MM.1S (cell line): ENCODE data around the gene MORN4.

ENCODE experiments used
- DNase-seq: peaks from one replicate; pipeline ENCODE4 v3.0.0-alpha.2; 2015
- H2AFZ ChIP-seq: fragments of 300-600 bp; sonication (generic); 2 replicates; pipeline ENCODE4 v1.6.0; 2016; ENCODE audit warnings: antibody characterized with exemption, low read length
- H3F3A ChIP-seq: fragments of 300-600 bp; sonication (generic); 2 replicates; pipeline ENCODE4 v1.6.1; 2016; ENCODE audit warnings: mild to moderate bottlenecking, antibody characterized with exemption, low read length, moderate library complexity, mixed read lengths; ENCODE audit not compliant: insufficient read depth
- H3K27ac ChIP-seq: fragments of 300-600 bp; sonication (generic); 2 replicates; pipeline ENCODE4 v1.5.1; 2016; ENCODE audit warnings: mild to moderate bottlenecking, low read length
- H3K27me3 ChIP-seq: fragments of 300-600 bp; sonication (generic); replicated peaks from 2 replicates; pipeline ENCODE4 v1.6.0; 2016; ENCODE audit warnings: low read length; ENCODE audit not compliant: insufficient read depth
- H3K36me3 ChIP-seq: fragments of 300-600 bp; sonication (generic); replicated peaks from 2 replicates; pipeline ENCODE4 v1.6.1; 2016; ENCODE audit warnings: mild to moderate bottlenecking, low read length, mixed read lengths; ENCODE audit not compliant: insufficient read depth
- H3K4me1 ChIP-seq: fragments of 300-600 bp; sonication (generic); 2 replicates; pipeline ENCODE4 v1.6.1; 2016; ENCODE audit warnings: low read length, mixed read lengths
- H3K4me2 ChIP-seq: fragments of 300-600 bp; sonication (generic); 2 replicates; pipeline ENCODE4 v1.6.0; 2016; ENCODE audit warnings: low read depth, low read length
- H3K4me3 ChIP-seq: fragments of 300-600 bp; sonication (generic); 2 replicates; pipeline ENCODE4 v1.5.1; 2016; ENCODE audit warnings: low read length, mixed read lengths
- H3K79me2 ChIP-seq: fragments of 300-600 bp; sonication (generic); 2 replicates; pipeline ENCODE4 v1.6.1; 2016; ENCODE audit warnings: mixed run types, low read length, mixed read lengths
- H3K9ac ChIP-seq: fragments of 300-600 bp; sonication (generic); 2 replicates; pipeline ENCODE4 v1.6.1; 2016; ENCODE audit warnings: low read length, mixed read lengths
- H3K9me2 ChIP-seq: fragments of 300-600 bp; sonication (generic); replicated peaks from 2 replicates; pipeline ENCODE4 v1.6.1; 2016; ENCODE audit warnings: mild to moderate bottlenecking, low read length, mixed read lengths; ENCODE audit not compliant: insufficient read depth
- H3K9me3 ChIP-seq: fragments of 300-600 bp; sonication (generic); replicated peaks from 2 replicates; pipeline ENCODE4 v1.6.1; 2016; ENCODE audit warnings: mild to moderate bottlenecking, low read length, mixed read lengths; ENCODE audit not compliant: insufficient read depth
- H4K20me1 ChIP-seq: fragments of 300-600 bp; sonication (generic); 2 replicates; pipeline ENCODE4 v1.6.1; 2016; ENCODE audit warnings: mild to moderate bottlenecking, low read length, moderate library complexity, mixed read lengths; ENCODE audit not compliant: insufficient read depth
- CTCF ChIP-seq: fragments of 300-600 bp; sonication (generic); IDR thresholded peaks from 2 replicates; pipeline ENCODE4 v1.5.1; 2016; ENCODE audit warnings: antibody characterized with exemption, low read length, mixed read lengths
- EZH2 ChIP-seq: fragments of 300-600 bp; sonication (generic); optimal IDR thresholded peaks from 2 replicates; pipeline ENCODE3; 2017; ENCODE audit warnings: low read depth, mild to moderate bottlenecking, antibody characterized with exemption, low read length, mixed read lengths
- EZH2phosphoT487 ChIP-seq: fragments of 300-600 bp; sonication (generic); IDR thresholded peaks from 2 replicates; pipeline ENCODE4 v1.6.1; 2018; ENCODE audit warnings: antibody characterized with exemption, low read length

The MORN4 gene

DNA sequence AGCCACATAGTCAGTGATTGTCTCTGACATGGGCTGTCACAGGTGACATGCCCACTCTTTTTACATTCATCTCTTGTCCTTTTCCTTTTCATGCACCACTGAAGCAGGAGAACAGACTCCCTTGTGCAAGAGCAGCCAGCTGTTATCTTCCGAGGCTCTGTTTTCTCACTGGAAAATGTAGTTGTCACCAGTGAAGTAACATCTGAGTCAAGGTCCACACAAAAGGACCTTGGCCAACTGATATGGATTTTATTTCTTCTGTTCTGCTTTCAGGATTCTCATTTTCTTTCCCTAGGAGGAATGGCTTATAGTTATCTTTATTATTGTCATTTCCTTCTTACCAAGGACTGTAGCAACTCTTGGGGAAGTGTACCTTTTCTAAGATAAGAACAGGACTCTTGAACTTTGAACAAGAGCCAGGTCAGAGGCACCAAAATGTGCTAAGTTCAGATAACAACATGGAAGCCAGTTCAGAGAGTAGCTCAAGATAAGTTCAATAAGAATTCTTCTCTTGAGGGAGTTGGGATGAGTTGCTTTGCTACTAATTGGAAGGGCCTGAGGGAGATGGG lies 31.1 kb upstream of the MORN4 start:
- no peak for TF ChIP-seq CTCF
- no peak for TF ChIP-seq EZH2
- no peak for TF ChIP-seq EZH2phosphoT487
- no peak for DNase-seq
- Histone ChIP-seq H3K27me3 (no peaks in the 10 kb centered on the region), H3K36me3 (no peaks in the 10 kb centered on the region), H3K27ac (no peak overlapping the region), H3K9me2 (no peaks in the 10 kb centered on the region), H3K79me2 (no peaks in the 10 kb centered on the region), H3K4me1 (no peaks in the 10 kb centered on the region), H4K20me1 (no peaks in the 10 kb centered on the region), H3K9me3 (no peaks in the 10 kb centered on the region), H3K9ac (no peak overlapping the region), H3F3A (no peaks in the 10 kb centered on the region), H3K4me2 (no peak overlapping the region), H3K4me3 (no peak overlapping the region), H2AFZ (no peak overlapping the region)

DNA sequence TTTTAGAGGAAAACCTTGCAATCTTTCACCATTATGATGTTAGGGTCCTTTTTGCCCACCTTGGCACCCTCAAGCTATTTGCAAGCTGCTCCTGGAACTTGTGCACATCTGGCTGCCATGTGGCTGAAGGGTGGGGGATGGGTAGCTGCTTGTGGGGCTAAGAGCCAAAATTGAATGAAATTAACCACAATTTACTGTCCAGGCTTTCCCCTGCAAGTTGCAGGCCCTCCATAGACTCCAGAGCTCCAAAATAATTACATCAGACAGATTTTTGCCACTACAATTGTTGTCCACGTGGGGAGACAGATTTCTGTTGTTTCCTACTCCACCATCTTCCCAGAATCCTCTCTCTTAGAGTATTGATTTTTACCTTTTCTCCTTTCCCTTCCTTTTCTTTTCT lies 26.3 kb upstream of the MORN4 start:
- Histone ChIP-seq H3K9ac (no peak overlapping the region), H3K27ac (no peak overlapping the region), H3K27me3 (no peaks in the 10 kb centered on the region), H4K20me1 (no peaks in the 10 kb centered on the region), H3F3A (no peaks in the 10 kb centered on the region), H3K4me2 (no peak overlapping the region), H3K79me2 (no peaks in the 10 kb centered on the region), H3K36me3 (no peaks in the 10 kb centered on the region), H3K9me2 (no peaks in the 10 kb centered on the region), H3K9me3 (no peaks in the 10 kb centered on the region), H2AFZ (no peak overlapping the region), H3K4me1 (no peaks in the 10 kb centered on the region), H3K4me3 (no peak overlapping the region)
- TF ChIP-seq EZH2, result no peak
- TF ChIP-seq EZH2phosphoT487, result no peak
- TF ChIP-seq CTCF, result no peak
- DNase-seq, result no peak

- TF ChIP-seq EZH2phosphoT487, result no peak
- TF ChIP-seq EZH2, result no peak
- no peak for TF ChIP-seq CTCF
- Histone ChIP-seq H3K4me3 (no peak overlapping the region), H3K27me3 (no peaks in the 10 kb centered on the region), H3K36me3 (no peaks in the 10 kb centered on the region; the same call in 1 of the 2 replicates), H3F3A (no peaks in the 10 kb centered on the region), H3K4me2 (no peak overlapping the region), H2AFZ (no peak overlapping the region), H3K9me3 (no peaks in the 10 kb centered on the region), H3K9ac (no peak overlapping the region), H3K9me2 (no peaks in the 10 kb centered on the region), H4K20me1 (no peaks in the 10 kb centered on the region), H3K79me2 (no peaks in the 10 kb centered on the region), H3K4me1 (no peaks in the 10 kb centered on the region), H3K27ac (no peak overlapping the region)
- no peak for DNase-seq
Observed at GRCh38 chr10:97656777-97657176, 23.5 kb upstream of the MORN4 start.

DNA sequence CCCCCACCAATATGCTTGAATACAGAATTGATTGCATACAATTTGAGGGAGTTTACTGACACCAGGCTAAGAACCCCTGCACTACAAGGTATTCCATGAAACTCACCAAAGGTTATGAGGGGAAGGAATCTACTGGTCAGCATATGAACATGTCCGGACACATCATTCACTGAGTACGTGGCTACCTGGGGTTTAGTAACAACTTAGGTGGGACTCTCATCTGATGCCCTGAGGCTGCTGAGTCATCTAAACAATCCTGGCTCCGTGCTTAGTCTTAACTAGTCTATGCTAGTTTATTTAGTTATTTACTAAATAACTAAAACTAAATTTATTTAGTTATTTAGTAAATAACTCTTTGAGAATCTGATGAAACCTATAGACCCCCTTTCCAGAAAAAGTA lies 18.5 kb upstream of the MORN4 start:
- Histone ChIP-seq H3K4me1 (peaks cover 8% of the 10 kb centered on the region), H3K36me3 (peaks cover 5% of the 10 kb centered on the region; the same call in 1 of the 2 replicates), H3K9ac (no peak overlapping the region)

More for the DNA sequence above, 18.5 kb upstream of the MORN4 start:
- no peak for DNase-seq
- Histone ChIP-seq H3K9me3 (no peaks in the 10 kb centered on the region), H4K20me1 (no peaks in the 10 kb centered on the region), H3K27ac (no peak overlapping the region), H3K4me3 (no peak overlapping the region), H3K9me2 (no peaks in the 10 kb centered on the region), H3F3A (no peaks in the 10 kb centered on the region), H3K4me2 (no peak overlapping the region), H3K27me3 (no peaks in the 10 kb centered on the region), H2AFZ (no peak overlapping the region), H3K79me2 (peaks cover 26% of the 10 kb centered on the region)
- no peak for TF ChIP-seq EZH2phosphoT487
- TF ChIP-seq CTCF, result no peak
- TF ChIP-seq EZH2, result no peak
